ENCODE data around the gene LIPT1. TPM values are rescaled to one million over a fixed set of nuclear protein-coding genes. Genes with fewer than 3 reads are reported as not detected.
"Not testable (repeated sequence)": the region's sequence is repeated elsewhere in the genome, so short reads cannot be mapped to it uniquely, and the experiment has no call there.

LIPT1 gene
- total RNA-seq (2012; rRNA removed) = 5.6 and 7.2 TPM in 2 replicates

DNA sequence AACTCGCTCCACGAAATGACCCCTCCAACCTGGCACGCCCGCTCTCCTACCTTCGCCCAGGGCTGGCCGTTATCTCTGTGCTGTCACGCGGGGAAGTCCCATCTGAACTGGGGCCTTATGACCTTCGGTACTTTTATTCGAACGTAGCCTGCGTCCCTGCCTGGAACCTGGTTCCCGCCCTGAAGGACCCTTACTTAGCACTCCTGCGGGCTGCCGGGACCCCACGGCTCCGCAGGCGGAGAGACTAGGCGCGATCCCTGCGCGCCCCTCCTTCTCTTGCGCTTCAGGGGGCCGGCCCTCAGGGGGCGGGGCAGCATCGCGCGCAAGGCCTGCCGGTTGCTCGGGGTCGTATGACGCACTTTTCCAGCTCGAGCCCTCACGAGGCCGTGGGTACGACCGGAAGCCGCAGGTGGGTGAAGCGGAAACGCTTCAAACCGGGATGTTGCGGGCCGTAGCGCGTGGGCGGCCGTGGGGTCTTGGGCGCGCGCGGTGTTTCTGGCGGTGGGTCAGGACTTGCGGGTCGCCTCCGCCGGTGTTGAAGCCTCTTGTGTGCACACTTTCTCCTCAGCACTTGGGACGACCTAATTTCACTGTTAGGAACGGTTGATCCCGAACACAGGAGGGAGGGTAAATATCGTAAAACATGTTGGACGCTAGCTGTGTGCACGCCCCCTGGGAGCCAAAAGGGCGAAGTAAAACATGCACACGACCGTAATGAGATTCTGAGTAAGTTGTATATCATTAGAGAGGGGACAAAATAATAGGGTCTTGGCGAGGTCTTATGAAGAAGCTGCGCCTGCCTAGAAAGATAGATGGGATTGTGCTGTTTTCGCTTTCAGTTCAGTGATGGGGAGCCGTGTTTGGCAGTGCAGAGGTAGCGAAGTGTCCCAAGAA is at the start of gene LIPT1, which contains the start of gene TSGA10:
LIPT1 (plus strand) TSS at position 325 of the 894 bp plus-strand sequence. CDS start 6,991 bp downstream, outside the sequence.
TSGA10 (minus strand) TSS at position 300 of the 894 bp plus-strand sequence. CDS start 45,503 bp downstream, outside the sequence.
- Histone ChIP-seq H3K36me3 (ENCODE audit: insufficient read depth, low read length) (peaks cover 6% of the 10 kb centered on the region), H3K4me1 (ENCODE audit: control insufficient read depth, insufficient read depth, low read length) (peaks cover 11% of the 10 kb centered on the region), H3K9ac (ENCODE audit: low read depth, low read length) (peak within 1 kb of the TSS; percentile 83), H3K27me3 (ENCODE audit: control insufficient read depth, insufficient read depth, low read length) (no peaks in the 10 kb centered on the region), H3K4me2 (ENCODE audit: low read length) (peak within 1 kb of the TSS; percentile 91), H3K4me3 (ENCODE audit: low read length) (peak within 1 kb of the TSS; percentile 78), H3K9me3 (replicated peaks; ENCODE audit: low read length) (no peaks in the 10 kb centered on the region)

DNA sequence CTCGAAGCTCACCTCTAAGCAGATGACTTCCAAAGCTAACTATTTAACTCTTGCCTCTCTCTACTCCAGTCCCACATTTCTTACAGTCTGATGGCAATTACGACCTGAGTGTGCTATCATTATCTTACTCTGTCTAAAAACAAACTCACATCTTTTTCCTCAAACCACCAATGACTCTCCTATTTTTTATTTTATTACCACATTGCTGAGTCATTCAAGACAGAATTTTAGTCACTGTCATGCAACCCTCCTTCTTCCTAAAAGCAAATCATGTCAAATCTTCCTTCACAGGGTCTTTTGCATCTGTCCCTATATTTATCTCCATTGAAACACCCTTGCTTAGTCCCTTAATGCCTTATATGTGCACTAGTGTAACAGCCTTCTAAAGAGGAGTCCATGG is 47.9 kb upstream of the LIPT1 start:
- no peak overlapping the region for H3K4me3 ChIP-seq (ENCODE audit: low read length)
- H3K27me3 ChIP-seq (ENCODE audit: control insufficient read depth, insufficient read depth, low read length) = no peaks in the 10 kb centered on the region
- no peaks in the 10 kb centered on the region for H3K9me3 ChIP-seq (replicated peaks; ENCODE audit: low read length)
- H3K36me3 ChIP-seq (ENCODE audit: insufficient read depth, low read length) = no peaks in the 10 kb centered on the region
- peaks cover 7% of the 10 kb centered on the region for H3K4me1 ChIP-seq (ENCODE audit: control insufficient read depth, insufficient read depth, low read length)
- H3K9ac ChIP-seq (ENCODE audit: low read depth, low read length) = no peak overlapping the region
- H3K4me2 ChIP-seq (ENCODE audit: low read length) = no peak overlapping the region

DNA sequence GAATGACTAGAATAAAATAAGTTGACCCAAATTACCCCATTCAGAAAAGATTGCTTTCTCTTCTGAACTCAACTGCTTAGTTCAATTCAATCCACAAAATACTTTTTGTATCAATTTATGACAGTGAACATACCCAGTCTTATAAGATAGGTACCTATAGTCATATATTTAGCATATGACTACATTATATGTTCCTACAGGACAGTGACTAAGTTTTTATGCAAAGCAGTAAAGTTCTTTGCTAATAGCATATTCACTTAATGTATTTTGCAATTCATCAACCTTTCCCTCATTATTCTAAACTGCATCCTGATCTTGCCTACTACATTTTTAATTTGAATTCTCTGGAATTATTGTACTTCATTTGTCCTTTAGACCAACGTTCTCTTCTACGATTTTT is 43.5 kb upstream of the LIPT1 start:
- no peak overlapping the region for H3K4me2 ChIP-seq (ENCODE audit: low read length)
- no peak overlapping the region for H3K9ac ChIP-seq (ENCODE audit: low read depth, low read length)
- peaks cover 7% of the 10 kb centered on the region for H3K4me1 ChIP-seq (ENCODE audit: control insufficient read depth, insufficient read depth, low read length)
- no peak overlapping the region for H3K4me3 ChIP-seq (ENCODE audit: low read length)
- H3K36me3 ChIP-seq (ENCODE audit: insufficient read depth, low read length) = no peaks in the 10 kb centered on the region
- no peaks in the 10 kb centered on the region for H3K27me3 ChIP-seq (ENCODE audit: control insufficient read depth, insufficient read depth, low read length)
- H3K9me3 ChIP-seq (replicated peaks; ENCODE audit: low read length) = no peaks in the 10 kb centered on the region

DNA sequence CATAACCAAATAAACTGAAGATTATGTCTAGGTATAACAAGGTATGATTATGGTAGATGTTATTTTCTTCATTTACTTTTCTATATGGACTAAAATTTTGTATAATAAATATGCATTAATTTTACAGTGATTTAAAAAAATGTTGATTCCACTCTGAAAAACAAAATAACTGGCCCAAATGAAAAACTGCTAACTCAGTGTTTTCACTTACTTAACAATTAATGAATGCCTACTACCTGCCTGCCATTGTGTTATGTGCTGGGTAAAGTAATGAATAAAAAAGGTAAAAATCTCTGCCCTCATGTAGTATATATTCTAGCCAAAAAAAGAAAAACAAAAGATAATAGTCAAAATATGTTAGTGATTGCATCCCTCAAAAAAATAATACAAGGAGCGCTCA is 42.8 kb upstream of the LIPT1 start:
- no peaks in the 10 kb centered on the region for H3K9me3 ChIP-seq (replicated peaks; ENCODE audit: low read length)
- H3K9ac ChIP-seq (ENCODE audit: low read depth, low read length) = no peak overlapping the region
- H3K4me3 ChIP-seq (ENCODE audit: low read length) = no peak overlapping the region
- peaks cover 3% of the 10 kb centered on the region for H3K4me1 ChIP-seq (ENCODE audit: control insufficient read depth, insufficient read depth, low read length)
- H3K27me3 ChIP-seq (ENCODE audit: control insufficient read depth, insufficient read depth, low read length) = no peaks in the 10 kb centered on the region
- H3K36me3 ChIP-seq (ENCODE audit: insufficient read depth, low read length) = no peaks in the 10 kb centered on the region
- no peak overlapping the region for H3K4me2 ChIP-seq (ENCODE audit: low read length)

DNA sequence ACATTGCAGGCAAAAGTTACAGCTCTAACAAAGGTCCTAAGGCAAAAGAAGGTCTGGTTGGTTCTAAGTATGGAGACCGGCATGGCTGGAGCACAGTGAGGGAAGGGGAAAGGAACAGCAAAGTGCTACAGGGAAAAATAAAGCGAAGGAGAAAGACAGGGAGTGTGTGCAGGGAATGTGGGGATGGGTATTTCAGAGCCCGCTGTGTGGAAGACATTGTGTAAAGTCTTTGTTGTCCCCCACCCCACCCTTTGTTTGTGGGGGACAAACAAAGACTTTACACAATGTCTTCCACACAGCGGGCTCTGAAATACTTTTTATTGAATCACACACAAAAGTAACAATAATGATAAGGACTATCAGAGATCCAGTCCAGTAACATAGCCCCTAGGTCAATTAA is 42.1 kb upstream of the LIPT1 start:
- no peak overlapping the region for H3K9ac ChIP-seq (ENCODE audit: low read depth, low read length)
- H3K4me2 ChIP-seq (ENCODE audit: low read length) = no peak overlapping the region
- H3K36me3 ChIP-seq (ENCODE audit: insufficient read depth, low read length) = no peaks in the 10 kb centered on the region
- H3K4me1 ChIP-seq (ENCODE audit: control insufficient read depth, insufficient read depth, low read length) = no peaks in the 10 kb centered on the region
- H3K4me3 ChIP-seq (ENCODE audit: low read length) = no peak overlapping the region
- no peaks in the 10 kb centered on the region for H3K27me3 ChIP-seq (ENCODE audit: control insufficient read depth, insufficient read depth, low read length)
- no peaks in the 10 kb centered on the region for H3K9me3 ChIP-seq (replicated peaks; ENCODE audit: low read length)

DNA sequence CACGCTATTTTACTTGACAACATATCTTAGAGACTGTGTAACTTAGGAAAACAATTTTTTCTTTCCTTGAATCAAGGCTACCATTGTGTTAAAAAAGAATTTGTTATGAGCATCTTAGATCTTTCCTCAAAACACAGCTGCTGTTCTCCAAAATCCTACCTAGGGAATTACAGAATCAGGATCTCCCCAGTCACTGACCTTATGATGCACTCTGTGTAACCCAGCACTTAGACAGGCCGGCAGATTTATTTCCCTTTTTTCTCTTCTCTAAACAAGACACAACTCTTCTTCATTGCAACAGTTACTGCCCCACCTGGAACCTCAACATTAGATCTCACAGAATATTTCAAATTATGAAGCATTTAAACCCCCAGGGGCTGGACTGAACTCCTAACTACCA is 26.8 kb upstream of the LIPT1 start:
- Histone ChIP-seq H3K27me3 (ENCODE audit: control insufficient read depth, insufficient read depth, low read length) (no peaks in the 10 kb centered on the region), H3K4me1 (ENCODE audit: control insufficient read depth, insufficient read depth, low read length) (no peaks in the 10 kb centered on the region), H3K9ac (ENCODE audit: low read depth, low read length) (no peak overlapping the region), H3K4me3 (ENCODE audit: low read length) (no peak overlapping the region), H3K9me3 (replicated peaks; ENCODE audit: low read length) (no peaks in the 10 kb centered on the region), H3K36me3 (ENCODE audit: insufficient read depth, low read length) (no peaks in the 10 kb centered on the region), H3K4me2 (ENCODE audit: low read length) (no peak overlapping the region)

DNA sequence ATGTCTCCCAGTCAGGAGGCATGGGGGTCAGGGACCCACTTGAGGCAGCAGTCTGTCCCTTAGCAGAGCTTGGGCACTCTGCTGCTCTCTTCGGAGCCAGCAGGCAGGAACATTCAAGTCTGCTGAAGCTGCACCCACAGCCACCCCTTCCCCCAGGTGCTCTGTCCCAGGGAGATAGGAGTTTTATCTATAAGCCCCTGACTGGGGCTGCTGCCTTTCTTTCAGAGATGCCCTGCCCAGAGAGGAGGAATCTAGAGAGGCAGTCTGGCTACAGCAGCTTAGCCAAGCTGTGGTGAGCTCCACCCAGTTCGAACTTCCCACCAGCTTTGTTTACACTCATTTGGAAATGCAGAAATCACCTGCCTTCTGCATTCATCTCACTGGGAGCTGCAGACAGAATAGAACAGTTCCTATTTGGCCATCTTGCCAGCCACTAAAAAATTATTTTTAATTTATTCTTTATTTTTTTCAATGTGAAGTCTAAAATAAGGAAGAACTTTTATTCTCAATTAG is 19.7 kb upstream of the LIPT1 start:
- H3K36me3 ChIP-seq (ENCODE audit: insufficient read depth, low read length); H3K4me2 ChIP-seq (ENCODE audit: low read length); H3K9ac ChIP-seq (ENCODE audit: low read depth, low read length); H3K27me3 ChIP-seq (ENCODE audit: control insufficient read depth, insufficient read depth, low read length); H3K9me3 ChIP-seq (replicated peaks; ENCODE audit: low read length); H3K4me3 ChIP-seq (ENCODE audit: low read length); H3K4me1 ChIP-seq (ENCODE audit: control insufficient read depth, insufficient read depth, low read length): not testable (repeated sequence)

DNA sequence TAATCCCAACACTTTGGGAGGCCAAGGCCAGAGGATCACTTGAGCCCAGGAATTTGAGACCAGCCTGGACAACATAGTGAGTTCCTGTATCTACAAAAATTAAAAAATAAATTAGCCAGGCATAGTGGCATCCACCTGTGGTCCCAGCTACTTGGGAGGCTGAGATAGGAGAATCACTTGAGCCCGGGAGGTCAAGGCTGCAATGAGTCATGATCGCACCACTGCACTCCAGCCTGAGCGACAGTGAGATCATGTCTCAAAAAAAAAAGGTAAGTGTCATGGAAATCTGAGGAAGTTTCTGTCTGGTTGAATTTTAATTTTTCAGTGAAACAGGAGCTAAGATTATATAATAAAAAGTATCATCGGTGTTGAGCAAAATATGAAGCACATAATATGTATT is 15.8 kb upstream of the LIPT1 start:
- no peak overlapping the region for H3K9ac ChIP-seq (ENCODE audit: low read depth, low read length)
- H3K4me3 ChIP-seq (ENCODE audit: low read length) = no peak overlapping the region
- H3K4me1 ChIP-seq (ENCODE audit: control insufficient read depth, insufficient read depth, low read length) = peaks cover 9% of the 10 kb centered on the region
- H3K36me3 ChIP-seq (ENCODE audit: insufficient read depth, low read length) = no peaks in the 10 kb centered on the region
- H3K27me3 ChIP-seq (ENCODE audit: control insufficient read depth, insufficient read depth, low read length) = no peaks in the 10 kb centered on the region
- no peaks in the 10 kb centered on the region for H3K9me3 ChIP-seq (replicated peaks; ENCODE audit: low read length)
- no peak overlapping the region for H3K4me2 ChIP-seq (ENCODE audit: low read length)

DNA sequence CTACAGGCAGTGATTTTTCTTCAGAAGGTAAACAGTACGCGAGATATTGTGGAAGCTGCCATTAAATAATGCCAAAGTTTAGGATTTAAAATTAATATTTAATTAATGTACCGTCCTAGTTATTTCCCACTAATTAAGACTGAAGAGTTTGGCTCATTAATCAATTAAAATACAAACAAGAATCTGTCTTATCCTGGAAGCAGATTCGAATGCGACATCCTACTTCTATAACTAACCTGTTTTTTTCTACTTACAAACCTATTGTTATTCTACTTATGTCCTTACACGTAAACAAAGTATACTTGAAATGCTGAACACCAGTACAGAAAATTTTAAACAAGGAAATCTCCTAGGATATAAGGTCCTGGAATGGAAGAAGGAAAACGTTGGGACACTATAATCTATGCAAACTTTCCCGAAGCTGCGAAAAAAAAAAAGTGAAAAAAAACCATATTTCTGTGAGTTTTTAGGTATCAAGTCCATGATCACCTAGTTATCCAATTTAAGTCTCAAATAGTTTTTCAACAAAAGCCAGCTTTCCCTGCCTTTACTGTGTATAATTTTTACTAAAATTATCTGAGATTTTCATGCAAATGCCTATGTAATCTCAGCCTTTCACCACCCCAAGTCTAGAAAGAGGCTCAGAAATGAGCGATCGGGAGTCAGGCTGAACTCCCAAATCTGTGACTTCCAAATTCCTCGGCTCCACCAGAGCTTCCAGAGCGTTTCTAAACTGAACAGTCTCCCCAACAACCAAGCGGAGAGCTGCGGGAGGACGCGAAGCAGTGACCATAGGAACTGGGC is 14.5 kb upstream of the LIPT1 start:
- Histone ChIP-seq H3K36me3 (ENCODE audit: insufficient read depth, low read length) (no peaks in the 10 kb centered on the region), H3K4me2 (ENCODE audit: low read length) (peak overlapping the region; percentile 98), H3K4me3 (ENCODE audit: low read length) (peak overlapping the region; percentile 81), H3K4me1 (ENCODE audit: control insufficient read depth, insufficient read depth, low read length) (peaks cover 9% of the 10 kb centered on the region), H3K27me3 (ENCODE audit: control insufficient read depth, insufficient read depth, low read length) (no peaks in the 10 kb centered on the region), H3K9me3 (replicated peaks; ENCODE audit: low read length) (no peaks in the 10 kb centered on the region), H3K9ac (ENCODE audit: low read depth, low read length) (peak overlapping the region; percentile 52)

DNA sequence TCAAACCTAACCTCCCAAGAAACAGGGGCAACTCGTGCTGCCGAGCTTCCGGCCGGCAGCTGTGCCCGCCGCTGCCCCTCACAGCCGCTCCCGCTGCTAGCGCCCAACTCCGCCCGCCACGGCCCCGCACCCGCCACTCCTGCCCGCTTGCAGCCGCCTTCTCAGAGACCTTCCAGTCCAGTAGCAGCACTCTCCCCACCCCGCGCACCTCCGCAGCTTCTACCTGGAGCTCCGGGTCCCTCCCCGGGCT is 14.0 kb upstream of the LIPT1 start:
- no peaks in the 10 kb centered on the region for H3K36me3 ChIP-seq (ENCODE audit: insufficient read depth, low read length)
- H3K4me1 ChIP-seq (ENCODE audit: control insufficient read depth, insufficient read depth, low read length) = peaks cover 9% of the 10 kb centered on the region
- peak overlapping the region; percentile 81 for H3K4me3 ChIP-seq (ENCODE audit: low read length)
- H3K9me3 ChIP-seq (replicated peaks; ENCODE audit: low read length) = no peaks in the 10 kb centered on the region
- H3K4me2 ChIP-seq (ENCODE audit: low read length) = peak overlapping the region; percentile 98
- peak overlapping the region; percentile 52 for H3K9ac ChIP-seq (ENCODE audit: low read depth, low read length)
- no peaks in the 10 kb centered on the region for H3K27me3 ChIP-seq (ENCODE audit: control insufficient read depth, insufficient read depth, low read length)

Data from skeletal muscle satellite cell (primary cell).